ENCODE results near the gene SNAPC1. TPM values are rescaled to one million over a fixed set of nuclear protein-coding genes. Genes with fewer than 3 reads are reported as not detected.
"Not testable (repeated sequence)": the region's sequence is repeated elsewhere in the genome, so short reads cannot be mapped to it uniquely, and the experiment has no call there.

SNAPC1 gene
- total and polyA plus RNA-seq, 11 donors = 5.9 to 9.0 (median 6.5) TPM

DNA sequence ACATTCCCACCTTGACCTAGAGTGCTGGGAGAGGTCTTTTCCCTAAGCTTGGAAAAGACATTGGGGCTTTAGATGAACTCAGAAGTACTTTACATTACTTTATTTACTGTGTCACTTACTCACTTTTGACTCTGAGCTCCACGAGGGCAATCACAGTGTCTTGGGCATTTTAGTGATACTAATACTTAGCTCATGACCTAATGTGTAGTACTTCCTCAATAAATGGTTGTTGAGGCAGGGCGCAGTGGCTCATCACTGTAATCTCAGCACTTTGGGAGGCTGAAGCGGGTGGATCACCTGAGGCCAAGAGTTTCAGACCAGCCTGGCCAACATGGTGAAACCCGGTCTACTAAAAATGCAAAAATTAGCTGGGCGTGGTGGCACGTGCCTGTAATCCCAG is 19.8 kb upstream of the SNAPC1 start:
- ATAC-seq (no peak), DNase-seq (no peak)
- Histone ChIP-seq H3K27ac (peak overlapping the region in 1 of 12 donors; percentile 9), H3K4me3 (no peak overlapping the region), H3K27me3 (no peaks in the 10 kb centered on the region), H3K9me3 (no peaks in the 10 kb centered on the region), H3K4me1 (peaks cover 0 to 18% (median 8%) of the 10 kb centered on the region in 12 donors), H3K36me3 (peaks cover 2 to 99% (median 92%) of the 10 kb centered on the region in 9 donors)
- 92 to 98% (median 95%) methylated on average over 6 of the region's 6 CpGs for WGBS, 4 donors
- intact Hi-C loops (cut with DNase I) = loop anchor here in 1 of 10 donors (10.0 kb wide), 1 partner anchor 92 kb away; no protein-coding TSS in a partner anchor
- TF ChIP-seq, protein P1, sequence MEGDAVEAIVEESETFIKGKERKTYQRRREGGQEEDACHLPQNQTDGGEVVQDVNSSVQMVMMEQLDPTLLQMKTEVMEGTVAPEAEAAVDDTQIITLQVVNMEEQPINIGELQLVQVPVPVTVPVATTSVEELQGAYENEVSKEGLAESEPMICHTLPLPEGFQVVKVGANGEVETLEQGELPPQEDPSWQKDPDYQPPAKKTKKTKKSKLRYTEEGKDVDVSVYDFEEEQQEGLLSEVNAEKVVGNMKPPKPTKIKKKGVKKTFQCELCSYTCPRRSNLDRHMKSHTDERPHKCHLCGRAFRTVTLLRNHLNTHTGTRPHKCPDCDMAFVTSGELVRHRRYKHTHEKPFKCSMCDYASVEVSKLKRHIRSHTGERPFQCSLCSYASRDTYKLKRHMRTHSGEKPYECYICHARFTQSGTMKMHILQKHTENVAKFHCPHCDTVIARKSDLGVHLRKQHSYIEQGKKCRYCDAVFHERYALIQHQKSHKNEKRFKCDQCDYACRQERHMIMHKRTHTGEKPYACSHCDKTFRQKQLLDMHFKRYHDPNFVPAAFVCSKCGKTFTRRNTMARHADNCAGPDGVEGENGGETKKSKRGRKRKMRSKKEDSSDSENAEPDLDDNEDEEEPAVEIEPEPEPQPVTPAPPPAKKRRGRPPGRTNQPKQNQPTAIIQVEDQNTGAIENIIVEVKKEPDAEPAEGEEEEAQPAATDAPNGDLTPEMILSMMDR (IDR thresholded peaks at IDR 0.05) = no peak
- no peak for TF ChIP-seq POLR2A (IDR thresholded peaks at IDR 0.05)

DNA sequence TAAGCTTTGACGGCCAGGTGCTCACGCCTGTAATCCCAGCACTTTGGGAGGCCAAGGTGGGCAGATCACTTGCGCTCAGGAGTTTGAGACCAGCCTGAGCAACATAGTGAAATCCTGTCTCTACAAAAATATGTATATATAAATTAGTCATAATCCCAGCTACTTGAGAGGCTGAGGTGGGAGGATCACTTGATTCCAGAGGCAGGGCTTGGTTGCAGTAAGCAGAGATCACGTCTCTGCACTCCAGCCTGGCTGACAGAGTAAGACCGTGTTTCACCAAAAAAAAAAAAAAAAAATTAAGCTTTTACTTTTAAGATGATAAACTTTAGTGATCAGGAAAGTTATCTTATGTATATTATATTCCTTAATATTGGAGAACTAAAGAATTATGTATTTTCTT is 18.0 kb upstream of the SNAPC1 start:
- ATAC-seq (no peak), DNase-seq (no peak)
- Histone ChIP-seq H3K4me3 (no peak overlapping the region), H3K27ac (peak overlapping the region in 1 of 12 donors; percentile 11), H3K27me3 (no peaks in the 10 kb centered on the region), H3K9me3 (no peaks in the 10 kb centered on the region), H3K36me3 (peaks cover 0 to 95% (median 80%) of the 10 kb centered on the region in 9 donors), H3K4me1 (peaks cover 0 to 29% (median 17%) of the 10 kb centered on the region in 12 donors)
- TF ChIP-seq POLR2A (IDR thresholded peaks at IDR 0.05) = no peak
- TF ChIP-seq, protein P1 (IDR thresholded peaks at IDR 0.05) = no peak
- intact Hi-C loops (cut with DNase I) = loop anchor here in 1 of 10 donors (10.0 kb wide), 1 partner anchor 91 kb away; no protein-coding TSS in a partner anchor
- 88 to 93% (median 88%) methylated on average over 5 of the region's 5 CpGs for WGBS, 4 donors

DNA sequence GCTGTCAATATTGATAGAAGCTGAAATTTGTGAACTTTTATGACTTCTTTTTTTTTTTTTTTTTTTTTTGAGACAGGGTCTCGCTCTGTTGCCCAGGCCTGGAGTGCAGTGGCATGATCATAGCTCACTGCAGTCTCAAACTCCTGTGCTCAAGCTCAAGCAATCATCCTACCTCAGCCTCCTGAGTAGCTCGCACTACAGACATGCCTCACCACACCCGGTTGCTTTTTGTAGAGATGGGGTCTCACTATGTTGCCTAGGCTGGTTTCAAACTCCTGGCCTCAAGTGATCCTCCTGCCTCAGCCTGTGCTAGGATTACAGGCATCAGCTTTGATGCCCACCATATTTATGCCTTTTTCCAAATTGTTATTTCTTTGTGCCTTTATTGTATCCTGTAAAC is 15.9 kb upstream of the SNAPC1 start:
- not testable (repeated sequence) for DNase-seq, H3K4me3 ChIP-seq, H3K9me3 ChIP-seq, H3K27me3 ChIP-seq, ATAC-seq
- Histone ChIP-seq H3K27ac (peak overlapping the region in 3 of 12 donors; percentile 6 to 32 (median 13)), H3K36me3 (peaks cover 0 to 75% (median 62%) of the 10 kb centered on the region in 9 donors), H3K4me1 (peaks cover 0 to 41% (median 19%) of the 10 kb centered on the region in 12 donors)
- WGBS, 4 donors = 90 to 95% (median 92%) methylated on average over 3 of the region's 3 CpGs
- intact Hi-C loops (cut with DNase I) = loop anchor here in 1 of 10 donors (10.0 kb wide), 1 partner anchor 88 kb away; no protein-coding TSS in a partner anchor

DNA sequence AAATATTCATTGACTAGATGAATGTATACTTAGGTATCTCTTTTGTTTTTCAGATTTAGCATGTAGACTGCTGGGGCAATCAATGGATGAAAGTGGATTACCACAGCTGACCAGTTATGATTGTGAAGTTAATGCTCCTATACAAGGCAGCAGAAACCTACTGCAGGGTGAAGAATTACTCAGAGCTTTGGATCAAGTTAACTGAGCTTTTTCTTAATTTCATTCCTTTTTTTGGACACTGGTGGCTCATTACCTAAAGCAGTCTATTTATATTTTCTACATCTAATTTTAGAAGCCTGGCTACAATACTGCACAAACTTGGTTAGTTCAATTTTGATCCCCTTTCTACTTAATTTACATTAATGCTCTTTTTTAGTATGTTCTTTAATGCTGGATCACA is 15.3 kb upstream of the SNAPC1 start:
- Histone ChIP-seq H3K9me3 (no peaks in the 10 kb centered on the region), H3K27me3 (no peaks in the 10 kb centered on the region), H3K4me3 (no peak overlapping the region), H3K27ac (peak overlapping the region in 5 of 12 donors; percentile 6 to 32 (median 17)), H3K4me1 (peaks cover 0 to 42% (median 22%) of the 10 kb centered on the region in 12 donors), H3K36me3 (peaks cover 0 to 69% (median 57%) of the 10 kb centered on the region in 9 donors)
- ATAC-seq (no peak), DNase-seq (no peak)
- TF ChIP-seq POLR2A (IDR thresholded peaks at IDR 0.05) = no peak
- TF ChIP-seq, protein P1 (IDR thresholded peaks at IDR 0.05) = no peak
- intact Hi-C loops (cut with DNase I) = loop anchor here in 1 of 10 donors (10.0 kb wide), 1 partner anchor 88 kb away; no protein-coding TSS in a partner anchor

Data from heart left ventricle (tissue), 16 donors.